ENCODE results near the gene PANX1. TPM values are rescaled to one million over a fixed set of nuclear protein-coding genes. Genes with fewer than 3 reads are reported as not detected.

The PANX1 gene
- 62.9 and 67.7 TPM in 2 replicates for total RNA-seq (2014; rRNA removed)
- percentile 75 among the genes with signal in this experiment for Bru-seq, nascent RNA
- BruChase-seq, experiment 1, labeled RNA remaining after a 6-hour chase = percentile 77 among the genes with signal in this experiment
- percentile 65 among the genes with signal in this experiment for BruChase-seq, experiment 2, labeled RNA remaining after a 2-hour chase
- long read RNA-seq, transcript PANX1-201 (5 exons, 2,769 nt) = major isoform, 50 of 66 reads
- long read RNA-seq, partial matches to known transcripts = 5 of 66 reads
- long read RNA-seq, other reads (novel, unspliced or antisense) = 11 of 66 reads

- H3K4me1 ChIP-seq (ENCODE audit: insufficient read depth, low read length) = peaks cover 55% of the 10 kb centered on the region
- no peaks in the 10 kb centered on the region for H3K9me2 ChIP-seq (replicated peaks; ENCODE audit: low read length)
- no peaks in the 10 kb centered on the region for H3F3A ChIP-seq (ENCODE audit: low read length, unreplicated experiment)
- no peaks in the 10 kb centered on the region for H3K27me3 ChIP-seq (ENCODE audit: low read length)
- BruUV-seq (replicated peaks) = no TSS peak
- peak within 1 kb of the TSS; percentile 74 for H2AFZ ChIP-seq (ENCODE audit: low read length)
- peak within 1 kb of the TSS; percentile 94 for H3K4me3 ChIP-seq (ENCODE audit: low read length)
- peaks cover 43% of the 10 kb centered on the region for H4K20me1 ChIP-seq (ENCODE audit: low read length)
- peak within 1 kb of the TSS; percentile 92 for H3K4me2 ChIP-seq (ENCODE audit: low read length)
- intact Hi-C loops (cut with micrococcal nuclease) = loop anchor here (1.0 kb wide), 1 partner anchor 234 kb away; no protein-coding TSS in a partner anchor
- TF ChIP-seq CTCF (conservative IDR thresholded peaks at IDR 0.05; ENCODE audit: low read depth, low read length) (no peak), EZH2phosphoT487 (IDR thresholded peaks at IDR 0.05; ENCODE audit: borderline replicate concordance, low read length) (no peak), EZH2 (IDR thresholded peaks at IDR 0.05; ENCODE audit: low read length, unreplicated experiment) (no peak)
- peak within 1 kb of the TSS; percentile 91 for H3K27ac ChIP-seq (ENCODE audit: low read length)
- no peaks in the 10 kb centered on the region for H3K9me3 ChIP-seq (ENCODE audit: low read length)
- peak; percentile 79 for ATAC-seq
- no peaks in the 10 kb centered on the region for H3K36me3 ChIP-seq (ENCODE audit: low read depth, low read length)
- H3K79me2 ChIP-seq (ENCODE audit: low read length) = peaks cover 71% of the 10 kb centered on the region
- DNase-seq = peak; percentile 94
- ChIA-PET POLR2A (ENCODE audit: unreplicated experiment) (interaction anchor here (0.5 to 0.8 kb wide), 6 partner anchors 16 to 611 kb away, joined by 3 to 6 read pairs (median 3); partner anchors contain the start of gene C11orf97), CTCF (interaction anchor here (0.6 to 2.2 kb wide), 6 partner anchors 21 to 476 kb away, joined by 3 to 9 read pairs (median 3); no protein-coding TSS in a partner anchor)
- peak within 1 kb of the TSS; percentile 96 for H3K9ac ChIP-seq (ENCODE audit: low read length)
Measured at GRCh38 chr11:94128746-94129511, at the start of gene PANX1. Gene PANX1, plus strand, starts transcription at chr11:94128841. Its CDS starts 472 bp downstream, at chr11:94129313.

- no peaks in the 10 kb centered on the region for H3K4me1 ChIP-seq (ENCODE audit: insufficient read depth, low read length)
- H3K9me2 ChIP-seq (replicated peaks; ENCODE audit: low read length) = no peaks in the 10 kb centered on the region
- intact Hi-C loops (cut with micrococcal nuclease) = no loop called here
- H3F3A ChIP-seq (ENCODE audit: low read length, unreplicated experiment) = no peaks in the 10 kb centered on the region
- ChIA-PET CTCF (no interaction called here), POLR2A (ENCODE audit: unreplicated experiment) (no interaction called here)
- no peaks in the 10 kb centered on the region for H3K9me3 ChIP-seq (ENCODE audit: low read length)
- no peak overlapping the region for H3K4me3 ChIP-seq (ENCODE audit: low read length)
- H3K27ac ChIP-seq (ENCODE audit: low read length) = no peak overlapping the region
- no TSS peak for BruUV-seq (replicated peaks)
- no peak overlapping the region for H3K4me2 ChIP-seq (ENCODE audit: low read length)
- H3K79me2 ChIP-seq (ENCODE audit: low read length) = no peaks in the 10 kb centered on the region
- no peaks in the 10 kb centered on the region for H3K27me3 ChIP-seq (ENCODE audit: low read length)
- H4K20me1 ChIP-seq (ENCODE audit: low read length) = no peaks in the 10 kb centered on the region
- ATAC-seq (no peak), DNase-seq (no peak)
- TF ChIP-seq EZH2 (IDR thresholded peaks at IDR 0.05; ENCODE audit: low read length, unreplicated experiment) = no peak
- TF ChIP-seq CTCF (conservative IDR thresholded peaks at IDR 0.05; ENCODE audit: low read depth, low read length) = no peak
- no peak for TF ChIP-seq EZH2phosphoT487 (IDR thresholded peaks at IDR 0.05; ENCODE audit: borderline replicate concordance, low read length)
- H3K36me3 ChIP-seq (ENCODE audit: low read depth, low read length) = no peaks in the 10 kb centered on the region
- H2AFZ ChIP-seq (ENCODE audit: low read length) = no peak overlapping the region
- H3K9ac ChIP-seq (ENCODE audit: low read length) = no peak overlapping the region
Measured at GRCh38 chr11:94084164-94084563, 44.5 kb upstream of the PANX1 start.
